ENCODE results near the gene CSF2RB.

CSF2RB gene

DNA sequence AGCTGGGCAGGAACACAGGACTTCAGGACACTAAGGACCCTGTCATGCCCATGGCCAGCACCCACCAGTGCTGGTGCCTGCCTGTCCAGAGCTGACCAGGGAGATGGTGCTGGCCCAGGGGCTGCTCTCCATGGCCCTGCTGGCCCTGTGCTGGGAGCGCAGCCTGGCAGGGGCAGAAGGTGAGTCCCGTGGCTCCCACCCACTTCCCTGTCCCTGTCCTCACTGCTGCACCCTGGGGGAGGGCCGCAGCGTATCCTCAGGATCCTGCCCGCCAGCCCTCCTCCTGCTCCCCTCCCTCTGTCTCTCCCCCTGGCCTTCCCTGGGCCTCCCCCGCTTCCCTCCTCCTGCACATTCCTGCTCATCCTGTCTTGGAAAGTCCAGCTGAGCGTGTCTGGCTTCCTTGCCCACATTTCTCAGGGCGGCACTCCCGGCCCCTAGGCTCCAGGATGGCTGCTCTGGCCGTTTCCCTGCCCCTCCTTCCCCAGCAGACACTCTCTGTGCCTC, 8.7 kb downstream of the CSF2RB start:
- no peak for DNase-seq

DNA sequence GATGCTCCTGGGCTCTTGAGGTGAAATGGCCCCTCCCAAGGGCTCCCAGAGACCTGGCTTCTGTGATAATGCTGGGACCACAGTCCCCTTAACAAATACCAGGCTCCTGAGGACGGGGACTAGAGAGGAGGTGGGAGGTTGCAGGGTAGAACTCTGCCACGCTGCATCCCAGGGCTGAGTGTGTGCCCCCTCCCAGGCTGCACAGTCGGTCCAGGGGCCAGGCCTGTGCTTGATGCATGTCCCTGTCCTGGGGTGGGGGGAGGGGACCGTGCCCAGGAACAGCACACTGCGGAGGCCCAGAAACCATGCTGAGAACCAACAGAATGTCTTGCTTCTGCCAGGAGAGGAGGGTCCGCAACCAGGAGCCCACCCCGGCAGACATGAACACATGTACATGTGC, 9.3 kb downstream of the CSF2RB start:
- no peak for DNase-seq

- DNase-seq, result peak; percentile 60 to 77
Measured at GRCh38 chr22:36923131-36923788, 9.8 kb downstream of the CSF2RB start.

DNA sequence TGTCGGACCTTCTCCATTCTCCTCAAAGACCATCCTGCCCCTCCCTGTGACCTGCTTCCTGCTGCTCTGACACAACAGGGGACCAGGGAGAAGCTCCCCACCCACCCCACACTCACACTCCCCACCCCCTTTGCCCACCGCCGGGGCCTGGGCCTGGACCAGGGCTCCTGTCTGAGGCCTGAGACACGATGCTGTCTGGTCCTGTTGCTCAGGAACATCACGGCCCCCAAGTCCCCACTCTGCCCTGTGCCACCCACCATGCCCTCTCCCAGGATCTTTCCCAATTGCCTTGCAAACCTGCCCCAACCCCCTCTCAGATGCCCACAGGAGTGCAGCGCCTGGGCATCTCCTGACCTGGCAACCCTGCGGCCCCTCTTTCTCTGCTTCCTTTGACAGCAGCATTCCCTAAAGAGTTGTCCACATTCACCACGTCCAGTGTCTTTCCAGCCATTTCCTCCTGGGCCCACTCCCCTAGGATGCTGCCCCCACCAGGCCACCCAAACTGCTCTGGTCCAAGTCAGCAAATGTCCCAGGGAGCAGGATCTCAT, 10.8 kb downstream of the CSF2RB start:
- no peak for DNase-seq

- no peak for DNase-seq
Measured at GRCh38 chr22:36925388-36926290, 12.2 kb downstream of the CSF2RB start.

- no peak for DNase-seq
Measured at GRCh38 chr22:36926309-36926708, 12.9 kb downstream of the CSF2RB start.

DNA sequence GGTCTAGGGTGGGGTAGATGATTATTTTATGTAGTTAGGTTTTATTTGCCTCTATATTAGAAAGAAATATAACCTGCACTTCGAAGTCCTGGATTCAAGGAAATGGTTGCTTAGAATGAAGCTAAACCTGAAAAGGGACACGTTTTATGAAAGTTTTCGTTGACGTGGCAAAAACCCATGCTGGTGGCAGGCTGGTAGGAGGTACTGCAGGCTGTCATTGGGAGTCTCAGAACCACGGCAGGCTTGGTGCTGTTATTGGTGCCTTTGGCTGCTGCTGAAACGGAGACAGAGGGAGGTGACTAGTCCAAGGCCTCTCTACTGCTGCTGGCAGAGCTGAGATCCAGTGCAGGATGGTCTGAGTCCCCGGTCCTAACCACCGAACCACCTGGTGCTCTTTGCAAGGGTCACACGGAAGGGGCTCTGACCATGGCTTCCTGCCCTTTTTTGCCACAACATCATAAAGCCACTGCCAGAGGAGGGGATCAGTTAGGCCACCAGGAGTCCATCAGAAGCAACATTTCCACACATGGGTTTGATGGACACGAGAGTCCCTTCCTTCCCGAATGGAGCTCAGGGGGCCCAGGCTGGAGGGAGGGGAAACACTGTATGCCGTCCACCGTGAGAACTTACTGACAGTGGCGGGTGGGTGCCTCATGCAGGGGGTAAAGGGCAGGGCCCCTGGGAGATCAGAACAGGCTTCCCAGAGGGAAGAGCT, 13.4 kb downstream of the CSF2RB start:
- DNase-seq, result no peak

- DNase-seq, result no peak
Measured at GRCh38 chr22:36927671-36928070, 14.2 kb downstream of the CSF2RB start.

DNA sequence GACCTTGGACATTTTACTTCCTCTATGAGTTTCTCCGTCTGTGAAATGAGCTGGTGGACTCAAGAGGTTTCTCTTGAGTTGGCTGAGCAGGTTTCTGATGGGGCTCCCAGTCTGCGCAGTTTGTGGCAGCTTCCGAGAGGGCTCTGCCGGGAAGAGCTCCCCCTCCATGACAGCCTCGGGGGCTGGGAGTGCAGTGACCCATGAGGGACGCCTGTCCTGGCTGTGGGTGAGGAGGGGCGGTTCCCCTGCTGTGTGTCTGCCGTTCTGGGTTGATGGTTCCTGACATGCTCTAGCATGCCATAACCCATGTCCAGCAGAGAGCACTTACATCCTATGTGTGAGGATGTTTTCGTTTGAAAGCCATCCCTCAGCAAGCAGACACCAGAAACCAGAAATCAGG, 14.8 kb downstream of the CSF2RB start:
- DNase-seq, result no peak

GRCh38 chr22:36928786-36929535, 15.5 kb downstream of the CSF2RB start:
- no peak for DNase-seq

GRCh38 chr22:36929621-36930020, 16.2 kb downstream of the CSF2RB start:
- DNase-seq, result no peak

- DNase-seq, result no peak
Measured at GRCh38 chr22:36930041-36930935, 16.9 kb downstream of the CSF2RB start.

DNA sequence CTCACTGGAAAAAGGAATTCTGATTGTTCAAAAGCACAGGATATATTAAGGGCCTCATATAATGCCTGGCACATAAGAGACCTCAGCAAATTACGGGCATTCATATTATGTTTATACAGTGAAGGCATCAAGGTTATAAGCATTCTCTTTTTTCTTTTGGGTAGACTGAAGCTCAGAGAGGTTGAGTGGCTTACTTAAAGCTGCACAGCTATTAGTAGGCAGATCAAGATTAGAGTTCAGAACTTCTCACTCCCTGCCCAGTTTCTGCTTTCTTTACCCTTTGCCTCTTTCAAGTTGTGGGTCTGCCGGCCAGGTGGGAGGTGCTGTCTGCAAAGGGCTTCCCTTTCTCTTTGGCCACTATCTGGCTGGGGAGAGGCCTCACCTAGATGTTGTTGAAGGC, 18.0 kb downstream of the CSF2RB start:
- DNase-seq, result no peak

GRCh38 chr22:36933629-36934417, 20.4 kb downstream of the CSF2RB start:
- peak in 1 of 2 donors; percentile 33 for DNase-seq

- DNase-seq, result no peak
Measured at GRCh38 chr22:36934418-36935312, 21.2 kb downstream of the CSF2RB start.

- no peak for DNase-seq
Measured at GRCh38 chr22:36935313-36935610, 21.8 kb downstream of the CSF2RB start.

GRCh38 chr22:36935694-36936093, 22.3 kb downstream of the CSF2RB start:
- no peak for DNase-seq

DNA sequence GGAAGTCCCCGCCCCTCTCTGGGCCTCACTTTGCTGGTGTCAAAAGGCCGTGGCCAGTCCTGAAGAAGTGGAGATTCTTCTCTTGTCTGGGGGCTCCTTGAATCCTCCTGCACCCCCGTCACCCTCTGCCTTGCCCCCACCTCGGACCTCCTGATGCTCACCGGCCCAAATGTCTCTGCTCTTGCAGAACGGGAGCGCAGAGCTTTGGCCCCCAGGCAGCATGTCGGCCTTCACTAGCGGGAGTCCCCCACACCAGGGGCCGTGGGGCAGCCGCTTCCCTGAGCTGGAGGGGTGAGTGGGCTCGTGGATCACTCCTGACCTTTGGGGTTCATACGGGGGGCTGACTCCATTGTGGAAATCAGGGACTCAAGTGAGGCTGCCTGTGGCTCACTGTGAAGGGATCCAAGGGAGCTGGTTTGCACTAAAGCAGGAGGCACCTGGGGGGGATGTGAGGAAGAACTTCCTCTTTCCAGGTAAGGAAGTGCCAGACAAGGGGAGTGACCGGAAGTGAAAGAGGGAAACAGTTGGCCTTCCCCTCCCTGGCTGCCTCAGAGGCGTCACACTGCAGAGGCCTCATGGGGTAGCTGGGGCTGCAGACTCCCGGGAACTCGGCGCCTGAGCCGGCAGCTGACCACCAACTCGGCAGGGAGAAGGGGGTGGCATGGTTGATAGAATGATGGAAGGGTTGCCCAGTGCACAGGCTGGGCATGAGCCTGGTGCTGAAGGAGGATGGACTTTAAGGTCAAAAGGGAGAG, 23.1 kb downstream of the CSF2RB start:
- no peak for DNase-seq

Data from inflammatory macrophage treated with lipopolysaccharide for 1 hour (primary cell).